Measurements from ENCODE around the gene CNR2. TPM values are rescaled to one million over a fixed set of nuclear protein-coding genes. Genes with fewer than 3 reads are reported as not detected.
"Not testable (repeated sequence)": the region's sequence is repeated elsewhere in the genome, so short reads cannot be mapped to it uniquely, and the experiment has no call there.

CNR2 gene
- not detected in 2 replicates for total RNA-seq (2014; rRNA removed; shearing (Covaris generic))

DNA sequence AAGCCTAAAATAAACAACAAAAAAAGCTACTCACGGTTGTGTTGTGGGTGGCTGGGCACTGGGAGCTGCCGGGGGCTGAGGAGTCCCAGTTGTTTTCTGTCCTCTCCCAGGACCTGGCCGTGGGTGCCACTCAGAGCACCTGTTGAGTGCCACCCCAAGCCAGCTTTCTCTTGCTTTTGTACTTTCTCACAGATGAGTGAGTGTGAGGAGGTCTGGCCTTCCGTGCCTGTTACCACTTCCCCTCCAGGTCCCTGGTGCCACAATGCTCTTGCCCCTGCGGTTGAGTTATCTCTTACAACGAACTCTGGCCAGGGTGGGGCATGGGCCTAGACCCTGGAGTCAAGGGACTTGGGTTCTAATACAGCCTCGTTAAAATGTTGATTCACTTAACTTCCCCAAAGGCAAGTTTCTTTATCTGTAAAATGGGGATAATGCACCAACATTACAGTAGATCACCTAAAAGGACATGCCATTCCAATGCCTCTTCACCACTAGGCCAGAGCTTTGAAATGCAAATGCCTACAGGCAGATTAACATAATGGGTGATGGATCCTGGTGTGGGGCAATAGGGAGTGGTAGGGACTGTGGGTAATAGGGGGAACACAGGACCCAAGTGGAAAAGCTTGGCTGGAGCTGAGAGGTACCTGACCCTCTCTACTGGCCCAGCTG, at the start of gene CNR2:
Gene CNR2, minus strand, starts transcription at position 151 of the 669 bp plus-strand sequence. CDS start 37,745 bp downstream, outside the sequence.
- H3K4me1 ChIP-seq = no peaks in the 10 kb centered on the region
- no peaks in the 10 kb centered on the region for H3K36me3 ChIP-seq
- H3K4me3 ChIP-seq = no peak within 1 kb of the TSS
- no peak within 1 kb of the TSS for H3K27ac ChIP-seq
- no peaks in the 10 kb centered on the region for H3K9me3 ChIP-seq (replicated peaks)
- peaks cover 11% of the 10 kb centered on the region for H3K27me3 ChIP-seq
- no peak for DNase-seq

DNA sequence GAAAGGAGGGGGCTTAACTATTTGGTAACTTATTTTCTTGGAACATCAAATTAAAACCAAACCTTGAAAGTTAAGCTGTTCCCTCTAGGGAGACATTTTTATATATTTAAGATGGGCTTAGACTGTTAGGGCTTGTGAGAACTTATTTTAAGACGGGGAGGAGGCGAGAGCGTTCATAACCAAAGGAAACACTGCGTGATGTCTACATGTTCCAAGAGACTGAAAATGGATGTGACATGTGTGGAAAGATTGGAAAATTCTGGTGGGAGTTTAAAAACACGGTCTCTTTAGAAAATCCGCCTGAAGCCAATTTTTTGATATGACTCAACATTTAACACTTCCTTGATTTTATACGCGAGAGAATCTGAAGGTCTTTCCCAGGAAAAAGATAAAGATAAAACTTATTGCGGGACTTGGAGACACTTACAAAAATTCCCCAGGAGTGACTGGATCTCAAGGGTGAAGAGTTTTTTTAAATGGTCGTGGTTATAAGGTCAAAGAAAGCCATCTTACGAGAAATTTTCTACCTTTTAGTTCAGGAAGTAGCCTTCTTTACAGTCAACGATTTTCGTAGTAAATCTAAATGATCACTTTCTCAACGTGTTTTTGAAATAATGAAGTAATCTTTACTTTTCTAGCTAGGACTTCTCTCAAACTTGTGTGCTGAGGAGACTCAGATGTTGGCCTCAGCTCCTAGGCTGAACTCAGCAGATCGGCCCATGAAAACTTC, 47.3 kb upstream of the CNR2 start:
- DNase-seq = peak in 1 of 2 experiments; percentile 31
- H3K4me1 ChIP-seq = no peaks in the 10 kb centered on the region
- no peaks in the 10 kb centered on the region for H3K27me3 ChIP-seq
- peak overlapping the region; percentile 97 for H3K27ac ChIP-seq
- H3K36me3 ChIP-seq = peaks cover 37% of the 10 kb centered on the region
- no peaks in the 10 kb centered on the region for H3K9me3 ChIP-seq (replicated peaks)
- peak overlapping the region; percentile 75 for H3K4me3 ChIP-seq

DNA sequence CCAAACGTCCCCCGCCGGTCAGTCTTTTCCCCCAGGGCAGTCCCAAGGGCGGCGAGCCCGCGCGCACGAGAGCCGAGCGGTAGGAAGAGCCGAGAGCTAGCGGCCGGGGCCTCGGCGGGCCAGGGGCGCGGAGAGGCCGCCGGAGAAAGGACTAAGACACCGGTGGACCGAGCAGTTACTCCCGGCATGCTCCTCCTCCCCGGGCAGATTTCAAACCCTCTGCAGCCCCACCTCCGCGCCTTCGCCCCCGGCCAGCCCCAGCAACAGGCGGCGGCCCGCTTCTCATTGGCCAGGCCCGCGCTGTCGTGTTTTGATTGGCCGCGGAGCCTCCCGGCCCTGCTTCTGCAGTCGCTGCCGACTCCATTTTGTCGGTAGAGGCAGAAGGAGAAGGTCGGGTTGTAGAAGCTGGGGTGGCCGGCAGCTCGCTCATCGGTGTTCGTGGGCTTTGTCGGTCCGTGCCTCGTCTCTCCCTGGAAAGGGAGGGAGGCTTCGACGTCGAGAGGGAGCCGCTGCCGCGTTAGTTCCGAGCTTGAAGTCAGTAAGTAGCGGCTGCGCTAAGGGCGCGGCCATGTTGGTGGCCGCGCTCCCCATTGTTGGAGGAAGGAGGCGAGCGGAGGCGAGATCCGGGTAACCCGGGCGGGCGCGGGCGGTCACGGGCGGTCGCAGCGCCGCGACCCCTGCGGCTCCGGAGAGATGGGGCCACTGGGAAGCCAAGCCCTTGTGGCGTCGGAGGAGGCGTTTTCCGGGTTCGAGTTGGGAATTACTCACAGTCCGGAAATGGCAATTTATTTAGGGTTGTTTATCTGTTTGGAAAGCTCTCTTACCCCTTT, 46.5 kb upstream of the CNR2 start, which contains the start of gene PNRC2:
Gene PNRC2, plus strand, starts transcription at position 368 of the 830 bp plus-strand sequence. CDS start 1,630 bp downstream, outside the sequence.
- H3K27me3 ChIP-seq = no peaks in the 10 kb centered on the region
- DNase-seq = peak; percentile 98
- no peaks in the 10 kb centered on the region for H3K9me3 ChIP-seq (replicated peaks)
- H3K27ac ChIP-seq = peak within 1 kb of the TSS; percentile 97
- peak within 1 kb of the TSS; percentile 75 for H3K4me3 ChIP-seq
- no peaks in the 10 kb centered on the region for H3K4me1 ChIP-seq
- peaks cover 30% of the 10 kb centered on the region for H3K36me3 ChIP-seq

DNA sequence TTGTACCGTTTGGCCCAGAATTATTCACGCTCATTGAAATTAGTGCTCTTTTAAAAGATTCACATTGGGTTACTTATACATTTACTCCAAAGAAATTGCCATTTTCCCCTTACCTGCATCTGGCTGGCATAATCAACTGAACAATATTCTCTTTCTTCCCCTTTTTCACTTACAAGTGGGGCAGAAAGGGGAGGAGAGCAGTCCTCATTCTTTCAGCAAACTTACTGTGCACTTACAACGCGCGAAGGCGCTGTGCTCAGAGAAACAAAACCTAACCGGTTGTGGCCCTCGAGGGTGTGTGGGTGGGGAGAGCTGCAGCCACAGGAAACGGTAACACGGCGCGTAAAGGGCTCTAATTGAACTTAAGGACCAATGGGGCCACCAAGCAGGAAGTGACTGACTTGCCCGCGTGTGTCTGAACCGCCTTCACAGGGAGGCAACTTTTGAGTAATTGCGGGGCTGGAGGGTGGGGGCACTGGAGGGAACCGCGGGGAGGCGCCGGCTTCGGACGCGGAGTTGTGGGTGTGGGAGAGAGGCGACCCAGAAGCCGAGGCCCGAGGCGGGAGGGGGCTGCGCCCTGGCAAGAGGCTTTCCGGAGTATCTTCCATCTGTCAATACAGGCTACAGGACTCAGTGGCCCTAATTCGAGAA, 45.8 kb upstream of the CNR2 start:
- Histone ChIP-seq H3K27ac (peak overlapping the region; percentile 97), H3K4me3 (peak overlapping the region; percentile 75), H3K36me3 (peaks cover 23% of the 10 kb centered on the region), H3K4me1 (no peaks in the 10 kb centered on the region), H3K27me3 (no peaks in the 10 kb centered on the region), H3K9me3 (replicated peaks) (no peaks in the 10 kb centered on the region)
- DNase-seq = peak; percentile 96 to 97

DNA sequence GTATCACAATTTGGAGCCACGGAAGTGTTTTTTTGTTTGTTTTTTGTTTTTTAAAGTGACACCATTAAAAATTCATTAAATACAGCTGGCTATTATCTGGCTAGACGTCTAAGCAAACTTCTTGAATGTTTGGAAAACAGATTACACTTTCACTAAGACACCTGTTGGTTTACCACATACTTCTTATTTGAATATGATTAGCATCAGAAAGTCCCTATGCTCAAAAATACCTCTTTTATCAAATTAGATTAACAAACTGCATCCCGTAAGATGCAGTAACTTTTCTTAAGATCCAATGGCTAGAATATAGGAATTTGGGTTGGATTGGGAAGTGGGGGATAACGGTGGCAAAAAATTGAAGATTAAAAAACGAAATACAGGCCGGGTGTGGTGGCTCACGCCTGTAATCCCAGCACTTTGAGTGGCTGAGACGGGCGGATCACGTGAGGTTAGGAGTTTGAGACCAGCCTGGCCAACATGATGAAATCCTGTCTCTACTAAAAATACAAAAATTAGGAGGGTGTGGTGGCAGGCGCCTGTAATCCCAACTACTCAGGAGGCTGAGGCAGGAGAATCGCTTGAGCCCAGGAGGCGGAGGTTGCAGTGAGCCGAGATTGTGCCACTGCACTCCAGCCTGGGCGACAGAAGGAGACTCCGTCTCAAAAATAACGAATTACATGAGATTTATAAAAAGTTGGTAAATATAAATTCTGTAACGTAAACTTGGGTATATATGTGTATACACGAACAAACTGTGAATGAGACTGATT, 45.1 kb upstream of the CNR2 start:
- DNase-seq; H3K9me3 ChIP-seq (replicated peaks); H3K27me3 ChIP-seq; H3K4me1 ChIP-seq: not testable (repeated sequence)
- peak overlapping the region; percentile 75 for H3K4me3 ChIP-seq
- peak overlapping the region; percentile 97 for H3K27ac ChIP-seq
- peaks cover 16% of the 10 kb centered on the region for H3K36me3 ChIP-seq

DNA sequence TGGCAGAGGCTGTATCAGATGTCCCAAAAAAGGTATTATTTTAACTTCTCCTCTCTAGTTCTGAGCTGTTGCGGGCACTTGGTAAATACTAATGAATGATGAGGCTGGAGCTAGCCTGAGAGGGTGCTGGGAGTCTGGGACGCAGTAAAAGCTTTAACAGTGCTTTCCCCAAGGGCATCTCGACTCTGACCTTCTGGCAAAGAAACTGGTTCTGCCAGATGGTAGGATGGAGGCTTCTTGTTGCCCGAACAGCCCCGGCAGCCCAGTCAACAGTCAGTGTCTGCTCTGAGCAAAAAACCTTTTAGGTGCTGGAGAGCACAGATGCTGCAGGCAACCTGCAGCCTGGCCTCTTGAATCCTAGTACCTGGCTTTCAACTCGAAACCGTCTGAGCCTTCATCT, 43.9 kb upstream of the CNR2 start:
- no peaks in the 10 kb centered on the region for H3K9me3 ChIP-seq (replicated peaks)
- no peak overlapping the region for H3K4me3 ChIP-seq
- H3K27ac ChIP-seq = no peak overlapping the region
- no peak for DNase-seq
- no peaks in the 10 kb centered on the region for H3K27me3 ChIP-seq
- H3K4me1 ChIP-seq = no peaks in the 10 kb centered on the region
- H3K36me3 ChIP-seq = peaks cover 14% of the 10 kb centered on the region

DNA sequence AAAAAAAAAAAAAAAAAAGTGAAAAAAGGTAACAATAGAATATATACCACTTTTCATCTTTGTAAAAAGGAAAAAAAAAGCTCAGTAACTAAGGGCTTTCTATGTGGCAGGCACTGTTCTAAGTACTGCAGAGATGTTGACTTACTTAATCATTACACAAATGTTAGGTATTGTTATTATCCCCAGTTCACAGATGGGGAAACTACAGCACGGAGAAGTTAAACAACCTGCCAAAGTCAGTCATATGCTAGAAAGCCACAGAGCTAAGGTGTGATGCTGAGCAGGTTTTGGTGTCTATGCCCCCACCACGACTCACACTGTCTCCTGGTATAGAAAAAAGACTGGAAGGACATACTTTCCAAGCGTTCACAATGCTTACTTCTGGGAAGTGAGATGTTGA, 39.9 kb upstream of the CNR2 start:
- H3K27ac ChIP-seq = no peak overlapping the region
- H3K4me3 ChIP-seq = no peak overlapping the region
- no peaks in the 10 kb centered on the region for H3K36me3 ChIP-seq
- H3K9me3 ChIP-seq (replicated peaks) = no peaks in the 10 kb centered on the region
- H3K4me1 ChIP-seq = no peaks in the 10 kb centered on the region
- no peaks in the 10 kb centered on the region for H3K27me3 ChIP-seq
- DNase-seq = no peak

DNA sequence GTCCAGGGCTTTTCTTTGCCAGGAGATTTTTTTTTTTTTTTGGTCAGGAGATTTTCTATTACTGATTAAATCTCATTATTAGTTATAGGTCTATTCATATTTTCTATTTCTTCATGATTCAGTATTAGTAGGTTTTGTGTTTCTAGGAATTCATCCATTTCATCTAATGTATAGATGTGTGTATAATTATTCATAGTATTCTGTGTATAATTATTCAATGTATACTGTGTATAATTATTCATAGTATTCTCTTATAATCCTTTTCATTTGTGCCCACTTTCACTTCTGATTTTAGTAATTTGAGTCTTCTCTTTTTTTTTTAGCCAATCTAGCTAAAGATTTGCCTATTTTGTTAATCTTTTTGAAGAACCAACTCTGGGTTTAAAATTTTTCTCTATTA, 34.2 kb upstream of the CNR2 start:
- Histone ChIP-seq H3K27ac (no peak overlapping the region), H3K36me3 (no peaks in the 10 kb centered on the region), H3K4me3 (no peak overlapping the region), H3K9me3 (replicated peaks) (no peaks in the 10 kb centered on the region; the same call in 1 of the 2 replicates), H3K27me3 (no peaks in the 10 kb centered on the region), H3K4me1 (no peaks in the 10 kb centered on the region)
- DNase-seq = no peak

DNA sequence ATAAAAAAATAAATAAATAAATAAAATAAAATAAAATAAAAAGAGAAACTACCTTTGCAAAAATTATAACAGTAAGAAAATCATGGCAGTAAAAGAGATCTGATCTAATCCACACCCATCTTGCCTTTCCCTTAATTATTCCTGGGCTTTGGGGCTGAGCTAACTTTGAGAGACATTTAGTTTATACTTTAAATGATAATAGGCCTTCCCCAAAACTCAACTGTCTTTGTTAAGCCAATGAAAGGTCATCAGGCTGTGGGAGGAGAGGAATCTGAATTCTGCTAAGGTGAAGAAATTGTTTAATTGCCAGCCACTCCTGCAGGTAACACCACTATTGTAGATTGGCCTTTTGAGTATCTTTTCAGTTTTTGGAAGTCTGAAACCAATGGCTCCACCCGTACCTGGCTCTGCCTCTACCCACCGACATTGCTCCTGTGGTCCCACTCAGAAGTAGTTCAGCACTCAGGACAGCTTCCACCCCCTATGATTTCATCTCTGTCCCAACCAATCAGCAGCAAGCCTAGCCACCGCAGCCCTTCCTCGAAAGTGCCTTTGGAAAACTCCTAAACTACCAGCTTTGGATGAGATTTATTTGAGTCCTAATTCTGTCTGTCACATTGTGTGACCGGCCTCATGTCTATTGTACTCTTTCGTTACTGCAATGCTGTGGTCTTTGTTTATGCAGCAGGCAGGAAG, 23.5 kb upstream of the CNR2 start:
- no peaks in the 10 kb centered on the region for H3K36me3 ChIP-seq
- H3K4me3 ChIP-seq = no peak overlapping the region
- H3K9me3 ChIP-seq (replicated peaks) = no peaks in the 10 kb centered on the region
- DNase-seq = peak in 1 of 2 experiments; percentile 39
- no peaks in the 10 kb centered on the region for H3K4me1 ChIP-seq
- no peaks in the 10 kb centered on the region for H3K27me3 ChIP-seq
- H3K27ac ChIP-seq = no peak overlapping the region

DNA sequence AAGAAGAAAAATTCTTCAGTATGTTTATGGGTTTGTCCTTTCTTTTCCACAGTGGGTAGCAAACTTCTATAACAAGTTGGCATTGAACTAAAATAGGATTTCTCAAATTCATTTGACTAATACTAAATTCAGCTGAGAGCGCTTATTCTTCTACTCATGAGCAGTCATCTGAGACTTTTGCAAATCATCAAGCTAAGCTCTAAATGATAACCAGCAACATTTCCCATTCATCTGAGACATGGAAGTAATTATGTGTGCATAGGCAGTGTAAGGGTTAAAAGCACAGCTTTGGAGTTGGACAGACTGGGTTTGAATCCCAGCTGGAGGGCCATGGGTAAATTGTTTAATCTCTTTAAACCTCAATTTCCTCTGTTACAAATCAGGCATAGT, 18.3 kb upstream of the CNR2 start:
- Histone ChIP-seq H3K36me3 (no peaks in the 10 kb centered on the region), H3K9me3 (replicated peaks) (peaks cover 3% of the 10 kb centered on the region; the same call in 1 of the 2 replicates), H3K27ac (no peak overlapping the region), H3K4me1 (no peaks in the 10 kb centered on the region), H3K27me3 (no peaks in the 10 kb centered on the region), H3K4me3 (no peak overlapping the region)
- DNase-seq = no peak

DNA sequence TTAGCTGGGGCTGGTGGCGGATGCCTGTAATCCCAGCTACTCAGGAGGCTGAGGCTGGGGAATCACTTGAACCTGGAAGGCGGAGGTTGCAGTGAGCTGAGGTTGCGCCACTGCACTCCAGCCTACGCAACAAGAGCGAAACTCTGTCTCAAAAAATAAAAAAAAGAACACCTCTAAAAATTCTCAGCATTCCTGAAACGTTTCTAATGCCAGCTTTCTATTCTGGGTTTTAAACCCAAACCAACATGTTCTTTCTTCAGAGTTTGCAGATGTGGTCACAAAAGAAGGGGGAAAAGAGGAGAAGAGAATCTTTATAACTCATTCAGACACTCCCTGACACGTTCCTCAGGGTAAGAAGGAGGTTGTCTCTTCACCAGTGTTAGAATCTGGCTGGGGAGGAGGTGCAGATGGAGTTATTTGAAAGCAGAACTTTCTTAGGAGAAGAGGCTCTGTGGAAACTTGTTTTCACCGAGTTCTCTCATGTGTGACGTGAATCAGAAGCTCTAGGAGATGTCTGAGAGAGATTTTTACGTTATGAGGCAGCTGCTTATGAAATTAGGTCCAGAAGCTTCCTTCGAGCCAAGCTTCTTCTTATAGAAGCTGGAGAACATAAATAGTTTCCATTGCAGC, 17.8 kb upstream of the CNR2 start:
- Histone ChIP-seq H3K4me3 (no peak overlapping the region), H3K36me3 (no peaks in the 10 kb centered on the region), H3K27me3 (no peaks in the 10 kb centered on the region), H3K4me1 (no peaks in the 10 kb centered on the region), H3K9me3 (replicated peaks) (peaks cover 3% of the 10 kb centered on the region; the same call in 1 of the 2 replicates), H3K27ac (no peak overlapping the region)
- DNase-seq = no peak

DNA sequence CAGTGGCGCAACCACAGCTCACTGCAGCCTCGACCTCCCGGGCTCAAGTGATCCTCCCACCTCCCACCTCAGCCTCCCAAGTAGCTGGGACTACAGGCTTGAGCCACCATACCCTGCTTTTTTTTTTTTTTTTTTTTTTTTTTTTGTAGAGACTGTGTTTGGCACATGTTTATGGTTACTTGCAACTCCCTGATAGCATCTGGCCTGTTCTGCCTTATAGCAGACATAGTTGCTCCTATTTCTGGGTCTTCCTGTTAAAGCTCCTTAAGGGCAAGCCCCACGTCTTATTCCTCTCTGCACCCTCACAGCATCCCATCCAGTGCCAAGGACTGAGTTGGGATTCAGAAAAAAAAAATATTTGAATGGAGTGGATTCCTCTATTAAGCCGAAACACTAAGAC, 17.1 kb upstream of the CNR2 start:
- Histone ChIP-seq H3K4me1 (no peaks in the 10 kb centered on the region), H3K27me3 (no peaks in the 10 kb centered on the region), H3K4me3 (no peak overlapping the region), H3K27ac (no peak overlapping the region), H3K36me3 (no peaks in the 10 kb centered on the region), H3K9me3 (replicated peaks) (peaks cover 3% of the 10 kb centered on the region; the same call in 1 of the 2 replicates)
- no peak for DNase-seq

DNA sequence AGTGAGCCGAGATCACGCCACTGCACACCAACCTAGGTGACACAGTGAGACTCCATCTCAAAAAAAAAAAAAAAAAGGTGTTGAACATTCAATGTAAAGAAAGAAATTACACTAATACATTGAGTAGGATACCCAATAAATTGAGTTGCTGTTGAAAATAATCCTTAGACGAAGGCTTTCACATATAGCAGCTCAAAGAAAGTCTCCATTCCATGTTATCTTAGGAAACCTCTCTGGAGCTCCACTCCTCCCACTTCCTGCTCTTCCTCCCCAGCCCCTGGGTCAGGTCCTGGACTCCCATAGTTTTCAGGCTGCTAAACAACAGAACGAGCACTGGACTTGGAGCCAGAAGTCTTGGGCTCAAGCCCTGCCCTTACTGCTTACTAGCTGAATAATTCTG, 15.6 kb upstream of the CNR2 start:
- no peak for DNase-seq
- Histone ChIP-seq H3K27me3 (no peaks in the 10 kb centered on the region), H3K27ac (no peak overlapping the region), H3K36me3 (no peaks in the 10 kb centered on the region), H3K4me3 (no peak overlapping the region), H3K9me3 (replicated peaks) (peaks cover 3% of the 10 kb centered on the region; the same call in 1 of the 2 replicates), H3K4me1 (no peaks in the 10 kb centered on the region)

Data from SJCRH30 (cell line).